Measurements from ENCODE around the gene PLA2G6.
"Not testable (repeated sequence)": the region's sequence is repeated elsewhere in the genome, so short reads cannot be mapped to it uniquely, and the experiment has no call there.

PLA2G6 gene

DNA sequence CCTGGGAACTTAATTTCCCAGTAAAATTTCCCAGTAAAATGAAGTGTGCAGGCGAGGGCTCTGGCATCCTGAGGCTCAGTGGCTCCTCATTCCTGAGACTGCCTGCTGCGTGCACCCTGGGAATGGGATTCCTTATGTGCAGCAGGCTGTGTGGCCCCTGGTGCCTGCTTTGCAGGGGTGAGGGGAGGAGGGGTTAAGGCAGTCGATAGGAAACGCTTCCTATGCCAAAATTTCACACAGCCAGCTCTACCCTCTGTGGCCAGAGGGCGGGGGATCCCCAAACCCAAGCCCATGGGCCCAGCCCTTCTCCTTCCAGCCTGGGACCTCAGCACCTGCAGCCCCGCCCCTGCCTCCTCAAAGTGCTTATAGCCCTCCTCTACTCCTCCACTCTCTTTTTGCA is 59.0 kb downstream of the PLA2G6 start:
- no peaks in the 10 kb centered on the region for H3K36me3 ChIP-seq (ENCODE audit: low read depth)
- H3K27me3 ChIP-seq (ENCODE audit: insufficient read depth, poor library complexity, severe bottlenecking): no peaks in the 10 kb centered on the region
- TF ChIP-seq, protein P1, sequence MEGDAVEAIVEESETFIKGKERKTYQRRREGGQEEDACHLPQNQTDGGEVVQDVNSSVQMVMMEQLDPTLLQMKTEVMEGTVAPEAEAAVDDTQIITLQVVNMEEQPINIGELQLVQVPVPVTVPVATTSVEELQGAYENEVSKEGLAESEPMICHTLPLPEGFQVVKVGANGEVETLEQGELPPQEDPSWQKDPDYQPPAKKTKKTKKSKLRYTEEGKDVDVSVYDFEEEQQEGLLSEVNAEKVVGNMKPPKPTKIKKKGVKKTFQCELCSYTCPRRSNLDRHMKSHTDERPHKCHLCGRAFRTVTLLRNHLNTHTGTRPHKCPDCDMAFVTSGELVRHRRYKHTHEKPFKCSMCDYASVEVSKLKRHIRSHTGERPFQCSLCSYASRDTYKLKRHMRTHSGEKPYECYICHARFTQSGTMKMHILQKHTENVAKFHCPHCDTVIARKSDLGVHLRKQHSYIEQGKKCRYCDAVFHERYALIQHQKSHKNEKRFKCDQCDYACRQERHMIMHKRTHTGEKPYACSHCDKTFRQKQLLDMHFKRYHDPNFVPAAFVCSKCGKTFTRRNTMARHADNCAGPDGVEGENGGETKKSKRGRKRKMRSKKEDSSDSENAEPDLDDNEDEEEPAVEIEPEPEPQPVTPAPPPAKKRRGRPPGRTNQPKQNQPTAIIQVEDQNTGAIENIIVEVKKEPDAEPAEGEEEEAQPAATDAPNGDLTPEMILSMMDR (IDR thresholded peaks at IDR 0.05; ENCODE audit: poor library complexity, severe bottlenecking): no peak
- H3K4me1 ChIP-seq (ENCODE audit: insufficient read depth, poor library complexity, severe bottlenecking): peaks cover 13% of the 10 kb centered on the region
- H3K4me3 ChIP-seq (ENCODE audit: severe bottlenecking): no peak overlapping the region
- H3K27ac ChIP-seq (ENCODE audit: poor library complexity, severe bottlenecking): no peak overlapping the region
- ATAC-seq (ENCODE audit: low read depth) (no peak), DNase-seq (ENCODE audit: low spot score) (no peak)
- no peaks in the 10 kb centered on the region for H3K9me3 ChIP-seq (ENCODE audit: severe bottlenecking)

DNA sequence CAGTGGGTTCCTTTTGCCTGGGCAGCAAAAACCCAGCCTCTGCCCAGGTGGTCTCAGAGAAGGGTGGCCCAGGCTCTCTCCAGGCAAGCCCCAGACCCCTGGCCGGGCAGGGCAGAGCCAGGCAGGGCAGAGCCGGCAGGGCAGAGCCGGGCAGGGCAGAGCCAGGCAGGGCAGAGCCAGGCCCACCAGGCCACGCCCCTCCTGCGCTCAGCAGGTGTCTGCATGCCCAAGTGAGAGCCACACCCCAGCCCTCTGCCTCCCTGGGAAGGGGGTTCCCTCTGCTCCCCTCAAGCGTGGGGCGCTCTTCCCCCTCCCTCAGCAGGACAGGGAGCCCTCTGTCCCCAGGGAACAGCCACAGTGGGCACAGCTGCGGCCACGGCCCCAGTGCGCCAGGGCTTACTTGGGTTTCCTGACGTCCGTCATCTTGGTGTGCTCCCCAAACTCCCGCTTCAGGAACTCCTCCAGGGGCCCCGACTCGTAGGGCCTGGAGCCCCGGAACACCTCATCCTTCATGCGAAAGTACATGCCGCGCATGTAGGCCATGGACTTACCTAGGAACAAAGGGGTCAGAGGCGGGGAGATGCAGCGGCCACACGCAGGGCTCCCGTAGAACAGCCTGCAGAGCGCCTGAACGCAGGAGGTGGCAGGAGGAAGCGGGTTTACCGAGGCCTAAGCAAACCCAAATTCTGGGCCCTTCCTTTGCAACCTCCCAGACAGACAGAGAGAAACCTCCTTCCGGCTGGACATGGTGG is 61.1 kb downstream of the PLA2G6 start:
- Histone ChIP-seq H3K4me3 (ENCODE audit: severe bottlenecking) (no peak overlapping the region), H3K27ac (ENCODE audit: poor library complexity, severe bottlenecking) (no peak overlapping the region), H3K4me1 (ENCODE audit: insufficient read depth, poor library complexity, severe bottlenecking) (peaks cover 13% of the 10 kb centered on the region), H3K36me3 (ENCODE audit: low read depth) (no peaks in the 10 kb centered on the region), H3K27me3 (ENCODE audit: insufficient read depth, poor library complexity, severe bottlenecking) (no peaks in the 10 kb centered on the region), H3K9me3 (ENCODE audit: severe bottlenecking) (no peaks in the 10 kb centered on the region)
- TF ChIP-seq, protein P1 (IDR thresholded peaks at IDR 0.05; ENCODE audit: poor library complexity, severe bottlenecking): no peak
- ATAC-seq (ENCODE audit: low read depth) (peak; percentile 65), DNase-seq (ENCODE audit: low spot score) (no peak)

DNA sequence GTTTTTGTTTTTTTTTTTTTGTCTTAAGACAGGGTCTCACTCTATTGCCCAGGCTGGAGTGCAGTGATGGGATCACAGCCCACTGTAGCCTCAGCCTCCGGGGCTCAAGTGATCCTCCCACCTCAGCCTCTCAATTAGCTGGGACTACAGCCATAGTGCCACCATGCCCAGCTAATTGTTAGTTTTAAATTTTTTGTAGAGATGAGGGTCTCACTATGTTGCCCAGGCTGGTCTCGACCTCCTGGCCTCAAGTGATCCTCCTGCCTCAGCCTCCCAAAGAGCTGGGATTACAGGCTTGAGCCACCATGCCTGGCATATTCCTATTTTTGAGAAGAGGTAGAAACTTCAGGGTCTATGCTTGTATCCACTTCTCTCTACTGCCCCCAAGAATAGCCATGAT is 62.9 kb downstream of the PLA2G6 start:
- not testable (repeated sequence) for H3K4me1 ChIP-seq (ENCODE audit: insufficient read depth, poor library complexity, severe bottlenecking); H3K27ac ChIP-seq (ENCODE audit: poor library complexity, severe bottlenecking); H3K27me3 ChIP-seq (ENCODE audit: insufficient read depth, poor library complexity, severe bottlenecking); H3K36me3 ChIP-seq (ENCODE audit: low read depth); DNase-seq (ENCODE audit: low spot score); ATAC-seq (ENCODE audit: low read depth); H3K9me3 ChIP-seq (ENCODE audit: severe bottlenecking); H3K4me3 ChIP-seq (ENCODE audit: severe bottlenecking)

DNA sequence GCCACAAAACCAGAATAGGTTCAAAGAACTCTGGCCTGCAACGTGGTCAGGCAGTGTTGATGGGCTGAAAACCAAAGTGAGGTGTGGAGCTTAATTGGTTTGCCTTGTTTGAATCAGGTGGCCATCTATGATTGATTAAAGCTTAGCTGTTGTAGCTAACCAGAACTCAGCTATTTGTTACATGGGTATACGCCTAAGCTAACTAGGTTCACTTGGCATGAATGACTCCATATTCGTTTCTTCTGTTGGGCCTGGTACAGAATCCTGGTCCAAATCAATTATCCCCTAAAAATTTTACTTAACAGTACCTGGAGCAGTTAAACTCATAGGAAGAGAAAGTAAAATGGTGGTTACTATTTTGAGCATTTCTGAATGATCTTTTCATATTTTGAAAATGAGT is 63.4 kb downstream of the PLA2G6 start:
- Histone ChIP-seq H3K9me3 (ENCODE audit: severe bottlenecking) (no peaks in the 10 kb centered on the region), H3K27me3 (ENCODE audit: insufficient read depth, poor library complexity, severe bottlenecking) (no peaks in the 10 kb centered on the region), H3K36me3 (ENCODE audit: low read depth) (no peaks in the 10 kb centered on the region), H3K4me1 (ENCODE audit: insufficient read depth, poor library complexity, severe bottlenecking) (peaks cover 3% of the 10 kb centered on the region), H3K27ac (ENCODE audit: poor library complexity, severe bottlenecking) (no peak overlapping the region), H3K4me3 (ENCODE audit: severe bottlenecking) (no peak overlapping the region)
- DNase-seq (ENCODE audit: low spot score): no peak
- TF ChIP-seq, protein P1 (IDR thresholded peaks at IDR 0.05; ENCODE audit: poor library complexity, severe bottlenecking): no peak
- ATAC-seq (ENCODE audit: low read depth): no peak

DNA sequence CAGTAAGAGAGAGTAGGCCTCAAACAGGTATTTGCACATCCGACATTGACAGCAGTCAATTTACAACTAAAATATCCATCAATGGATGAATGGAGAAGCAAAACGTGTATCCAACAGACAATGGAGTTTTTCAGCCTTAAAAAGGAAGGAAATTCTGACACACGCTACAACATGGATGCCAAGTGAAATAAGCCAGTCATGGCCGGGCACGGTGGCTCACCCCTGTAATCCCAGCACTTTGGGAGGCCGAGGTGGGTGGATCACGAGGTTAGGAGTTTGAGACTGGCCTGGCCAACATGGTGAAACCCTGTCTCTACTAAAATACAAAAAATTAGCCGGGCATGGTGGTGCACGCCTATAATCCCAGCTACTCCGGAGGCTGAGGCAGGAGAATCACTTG is 64.1 kb downstream of the PLA2G6 start:
- not testable (repeated sequence) for H3K9me3 ChIP-seq (ENCODE audit: severe bottlenecking); DNase-seq (ENCODE audit: low spot score); H3K4me1 ChIP-seq (ENCODE audit: insufficient read depth, poor library complexity, severe bottlenecking); H3K27me3 ChIP-seq (ENCODE audit: insufficient read depth, poor library complexity, severe bottlenecking); H3K36me3 ChIP-seq (ENCODE audit: low read depth); H3K27ac ChIP-seq (ENCODE audit: poor library complexity, severe bottlenecking); ATAC-seq (ENCODE audit: low read depth); H3K4me3 ChIP-seq (ENCODE audit: severe bottlenecking)
